GM12891 (cell line): ENCODE data around the gene CALM3.

Source experiments
- POLR2A ChIP-seq: IDR thresholded peaks from 2 replicates; pipeline ENCODE4 v1.6.1; 2011; ENCODE audit warnings: low read depth, low read length, control low read depth
- POLR2AphosphoS5 ChIP-seq: IDR thresholded peaks from 2 replicates; pipeline ENCODE4 v1.6.1; 2011; ENCODE audit warnings: low read depth, low read length, control low read depth

DNA sequence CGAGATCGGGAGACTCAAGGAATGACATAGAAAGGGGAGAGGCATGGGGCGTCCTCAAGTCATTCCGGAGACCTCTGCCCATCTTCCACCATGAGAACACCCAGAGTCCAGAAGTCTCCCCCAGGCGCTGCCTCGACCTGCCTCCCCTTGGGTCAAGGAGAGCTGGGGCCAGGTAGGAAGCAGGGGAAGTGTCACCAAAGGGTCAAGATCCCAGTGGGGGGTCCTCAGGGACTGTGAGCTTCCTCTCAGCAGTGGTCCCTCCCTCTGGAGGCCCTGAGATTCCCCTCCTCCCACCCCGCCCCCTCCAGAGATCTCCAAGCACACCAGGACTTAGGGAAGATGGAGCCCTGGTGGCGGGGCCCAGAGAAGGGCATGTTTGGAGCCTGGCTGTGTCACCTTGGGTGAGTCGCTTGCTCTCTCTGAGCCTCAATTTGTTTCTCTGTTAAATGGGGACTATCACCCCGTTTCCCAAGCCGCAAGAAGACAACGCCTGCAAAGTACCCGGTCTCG lies 58.9 kb downstream of the CALM3 start:
- TF ChIP-seq POLR2A, result no peak
- no peak for TF ChIP-seq POLR2AphosphoS5
